ENCODE results near the gene SARM1. TPM values are rescaled to one million over a fixed set of nuclear protein-coding genes. Genes with fewer than 3 reads are reported as not detected.

The SARM1 gene
- total RNA-seq, 1 donor = 5.8 TPM

DNA sequence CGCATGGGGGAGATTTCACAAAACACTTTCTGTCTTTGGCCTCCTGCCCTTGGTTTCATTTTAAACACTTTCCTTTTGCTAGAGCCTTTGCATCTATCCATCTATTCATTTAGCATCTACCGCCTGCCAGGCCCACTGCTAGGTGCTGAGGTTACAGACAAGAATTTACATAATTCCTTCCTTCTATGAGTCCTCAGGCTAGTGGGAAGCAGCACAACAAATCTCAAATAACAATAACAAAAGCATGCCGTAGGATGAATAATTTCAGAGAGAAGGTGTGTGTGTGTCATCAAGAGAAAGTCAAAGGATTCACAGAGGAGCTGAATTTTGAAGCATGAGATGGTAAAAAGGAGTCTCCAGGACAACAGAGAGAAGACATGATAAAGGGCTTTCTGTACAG lies 40.6 kb downstream of the SARM1 start:
- H3K36me3 ChIP-seq (ENCODE audit: insufficient read depth, low read length) = no peaks in the 10 kb centered on the region
- no peak for TF ChIP-seq CTCF (IDR thresholded peaks at IDR 0.05; ENCODE audit: extremely low read depth, low read depth, low read length)
- peaks cover 13% of the 10 kb centered on the region for H3K27me3 ChIP-seq (ENCODE audit: insufficient read depth, low read length)
- no peak overlapping the region for H2AFZ ChIP-seq (ENCODE audit: low read length)
- no peak overlapping the region for H3K4me2 ChIP-seq (ENCODE audit: insufficient read depth, low read length)
- H4K20me1 ChIP-seq (ENCODE audit: insufficient read depth, low read length) = no peaks in the 10 kb centered on the region
- H3K9me3 ChIP-seq (ENCODE audit: low read depth, low read length) = no peaks in the 10 kb centered on the region
- H3K4me1 ChIP-seq (ENCODE audit: insufficient read depth, low read length) = no peaks in the 10 kb centered on the region
- no peak overlapping the region for H3K4me3 ChIP-seq (ENCODE audit: insufficient read depth, low read length)
- H3K79me2 ChIP-seq (ENCODE audit: insufficient read depth, low read length) = no peaks in the 10 kb centered on the region
- H3K27ac ChIP-seq (ENCODE audit: low read depth, low read length) = no peak overlapping the region
- no peak for DNase-seq (ENCODE audit: insufficient read length, low spot score, missing footprints)

GRCh38 chr17:28413804-28414203 lies 42.3 kb downstream of the SARM1 start:
- DNase-seq (ENCODE audit: insufficient read length, low spot score, missing footprints) = no peak

DNA sequence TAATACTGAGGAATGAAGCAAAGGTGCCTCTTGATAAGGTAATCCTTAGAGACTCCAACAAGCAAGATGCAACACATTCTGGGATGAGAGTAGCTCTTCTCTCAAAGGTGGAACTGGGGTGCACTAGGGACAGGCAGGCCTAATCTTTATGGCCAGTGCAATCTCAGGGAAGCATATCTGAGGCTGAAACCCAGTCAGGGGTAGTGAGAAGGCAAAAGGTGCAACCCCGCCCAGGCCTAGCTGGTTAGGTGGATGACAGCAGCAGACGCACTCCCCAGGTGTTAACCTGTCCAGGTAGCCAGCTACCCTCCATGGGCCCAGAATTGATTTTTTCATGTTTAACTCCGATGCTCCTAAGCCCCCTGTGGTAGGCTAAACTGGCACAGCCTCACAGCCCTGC lies 44.4 kb downstream of the SARM1 start:
- H3K4me1 ChIP-seq (ENCODE audit: insufficient read depth, low read length) = no peaks in the 10 kb centered on the region
- H3K27me3 ChIP-seq (ENCODE audit: insufficient read depth, low read length) = peaks cover 13% of the 10 kb centered on the region
- H3K4me3 ChIP-seq (ENCODE audit: insufficient read depth, low read length) = no peak overlapping the region
- no peaks in the 10 kb centered on the region for H3K79me2 ChIP-seq (ENCODE audit: insufficient read depth, low read length)
- DNase-seq (ENCODE audit: insufficient read length, low spot score, missing footprints) = no peak
- H4K20me1 ChIP-seq (ENCODE audit: insufficient read depth, low read length) = no peaks in the 10 kb centered on the region
- no peak overlapping the region for H2AFZ ChIP-seq (ENCODE audit: low read length)
- no peaks in the 10 kb centered on the region for H3K36me3 ChIP-seq (ENCODE audit: insufficient read depth, low read length)
- no peak overlapping the region for H3K27ac ChIP-seq (ENCODE audit: low read depth, low read length)
- H3K4me2 ChIP-seq (ENCODE audit: insufficient read depth, low read length) = no peak overlapping the region
- H3K9me3 ChIP-seq (ENCODE audit: low read depth, low read length) = no peaks in the 10 kb centered on the region
- no peak for TF ChIP-seq CTCF (IDR thresholded peaks at IDR 0.05; ENCODE audit: extremely low read depth, low read depth, low read length)

More at GRCh38 chr17:28413804-28414203, 42.3 kb downstream of the SARM1 start:
- H3K4me3 ChIP-seq (ENCODE audit: insufficient read depth, low read length) = no peak overlapping the region
- no peaks in the 10 kb centered on the region for H3K36me3 ChIP-seq (ENCODE audit: insufficient read depth, low read length)
- H3K9me3 ChIP-seq (ENCODE audit: low read depth, low read length) = no peaks in the 10 kb centered on the region
- no peak for TF ChIP-seq CTCF (IDR thresholded peaks at IDR 0.05; ENCODE audit: extremely low read depth, low read depth, low read length)
- no peak overlapping the region for H3K27ac ChIP-seq (ENCODE audit: low read depth, low read length)
- no peaks in the 10 kb centered on the region for H4K20me1 ChIP-seq (ENCODE audit: insufficient read depth, low read length)
- H2AFZ ChIP-seq (ENCODE audit: low read length) = no peak overlapping the region
- peaks cover 13% of the 10 kb centered on the region for H3K27me3 ChIP-seq (ENCODE audit: insufficient read depth, low read length)
- no peaks in the 10 kb centered on the region for H3K79me2 ChIP-seq (ENCODE audit: insufficient read depth, low read length)
- H3K4me1 ChIP-seq (ENCODE audit: insufficient read depth, low read length) = no peaks in the 10 kb centered on the region
- no peak overlapping the region for H3K4me2 ChIP-seq (ENCODE audit: insufficient read depth, low read length)

DNA sequence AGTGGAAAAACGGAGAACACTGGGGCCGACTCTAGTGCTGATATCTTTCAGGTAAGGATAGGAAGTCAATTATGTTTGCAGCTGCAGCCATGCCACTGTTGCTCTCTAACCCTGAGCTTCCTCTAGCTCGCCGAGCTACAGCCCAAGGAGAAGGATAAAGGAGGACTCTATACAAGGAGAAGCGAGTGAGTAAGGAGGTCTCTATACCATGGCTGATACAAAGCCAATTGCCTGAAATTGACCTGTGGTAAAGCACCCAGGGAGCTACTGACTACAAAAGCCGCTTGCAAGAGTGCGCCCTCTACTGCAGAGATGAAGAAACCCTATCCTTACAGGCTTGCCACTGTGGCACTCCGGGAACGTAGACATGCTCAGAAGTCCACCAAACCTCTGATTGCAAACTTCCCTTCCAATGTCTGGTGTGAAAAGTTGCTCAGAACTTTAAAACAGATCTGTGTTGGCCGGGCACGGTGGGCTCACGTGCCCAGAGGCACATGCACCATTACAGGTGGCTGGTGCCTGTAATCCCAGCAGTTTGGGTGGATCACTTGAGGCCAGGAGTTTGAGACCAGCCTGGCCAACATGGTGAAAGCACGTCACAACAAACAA lies 45.3 kb downstream of the SARM1 start:
- Histone ChIP-seq H3K27ac (ENCODE audit: low read depth, low read length) (no peak overlapping the region), H2AFZ (ENCODE audit: low read length) (peak overlapping the region; percentile 71), H3K36me3 (ENCODE audit: insufficient read depth, low read length) (no peaks in the 10 kb centered on the region), H3K4me2 (ENCODE audit: insufficient read depth, low read length) (no peak overlapping the region), H4K20me1 (ENCODE audit: insufficient read depth, low read length) (no peaks in the 10 kb centered on the region), H3K79me2 (ENCODE audit: insufficient read depth, low read length) (no peaks in the 10 kb centered on the region), H3K27me3 (ENCODE audit: insufficient read depth, low read length) (peaks cover 7% of the 10 kb centered on the region), H3K9me3 (ENCODE audit: low read depth, low read length) (no peaks in the 10 kb centered on the region), H3K4me1 (ENCODE audit: insufficient read depth, low read length) (no peaks in the 10 kb centered on the region), H3K4me3 (ENCODE audit: insufficient read depth, low read length) (no peak overlapping the region)
- DNase-seq (ENCODE audit: insufficient read length, low spot score, missing footprints) = peak; percentile 83
- peak; percentile 89 for TF ChIP-seq CTCF (IDR thresholded peaks at IDR 0.05; ENCODE audit: extremely low read depth, low read depth, low read length)
